ENCODE data around the gene GTF2H1.

DNA sequence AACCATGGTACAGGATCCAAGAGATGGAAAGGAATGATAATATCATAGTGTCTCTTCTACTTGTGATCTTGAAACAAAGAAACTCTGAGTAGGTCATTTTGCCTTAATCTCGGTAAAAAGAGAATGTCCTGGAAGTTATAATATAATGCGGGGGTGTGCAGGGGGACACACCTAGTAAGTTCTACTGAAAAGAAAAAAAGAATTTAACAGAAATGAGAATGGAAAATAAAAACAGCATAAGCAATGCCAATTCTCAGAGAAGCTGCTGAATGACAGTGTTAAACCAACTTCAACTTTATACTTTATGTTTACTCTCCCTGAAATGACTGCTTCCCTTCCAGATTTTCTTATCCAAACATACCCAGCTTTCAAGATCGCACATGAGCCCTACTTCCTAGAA is 2.5 kb upstream of the GTF2H1 start:
- TF ChIP-seq, protein P1, sequence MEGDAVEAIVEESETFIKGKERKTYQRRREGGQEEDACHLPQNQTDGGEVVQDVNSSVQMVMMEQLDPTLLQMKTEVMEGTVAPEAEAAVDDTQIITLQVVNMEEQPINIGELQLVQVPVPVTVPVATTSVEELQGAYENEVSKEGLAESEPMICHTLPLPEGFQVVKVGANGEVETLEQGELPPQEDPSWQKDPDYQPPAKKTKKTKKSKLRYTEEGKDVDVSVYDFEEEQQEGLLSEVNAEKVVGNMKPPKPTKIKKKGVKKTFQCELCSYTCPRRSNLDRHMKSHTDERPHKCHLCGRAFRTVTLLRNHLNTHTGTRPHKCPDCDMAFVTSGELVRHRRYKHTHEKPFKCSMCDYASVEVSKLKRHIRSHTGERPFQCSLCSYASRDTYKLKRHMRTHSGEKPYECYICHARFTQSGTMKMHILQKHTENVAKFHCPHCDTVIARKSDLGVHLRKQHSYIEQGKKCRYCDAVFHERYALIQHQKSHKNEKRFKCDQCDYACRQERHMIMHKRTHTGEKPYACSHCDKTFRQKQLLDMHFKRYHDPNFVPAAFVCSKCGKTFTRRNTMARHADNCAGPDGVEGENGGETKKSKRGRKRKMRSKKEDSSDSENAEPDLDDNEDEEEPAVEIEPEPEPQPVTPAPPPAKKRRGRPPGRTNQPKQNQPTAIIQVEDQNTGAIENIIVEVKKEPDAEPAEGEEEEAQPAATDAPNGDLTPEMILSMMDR (IDR thresholded peaks at IDR 0.05 in 8 of 11, conservative IDR thresholded peaks at IDR 0.05 in 3 of 11) = no peak
- no peak for TF ChIP-seq POLR2AphosphoS5 (IDR thresholded peaks at IDR 0.05)
